Suprapubic skin (tissue), 3 donors: ENCODE results near the gene FAM174B.

ENCODE experiments used
- EP300 ChIP-seq: sonication (generic); formaldehyde crosslinking; IDR thresholded peaks from one replicate; pipeline ENCODE4 v1.6.1; 2017; ENCODE audit warnings: antibody characterized with exemption
- POLR2A ChIP-seq, 2 donors: fragments of 450-650 bp; IDR thresholded peaks; one replicate each; pipeline ENCODE4 v1.6.1; 2017; ENCODE audit warnings: antibody characterized with exemption in 2 of 2, mild to moderate bottlenecking in 2 of 2, moderate library complexity in 2 of 2
- TF ChIP-seq, protein P1 (sequence below), 2 donors: fragments of 200-600 bp in 1 of 2; fragments of 450-650 bp in 1 of 2; sonication (generic) in 1 of 2; IDR thresholded peaks; one replicate each; pipeline ENCODE4 v1.5.1; 2016 to 2019; ENCODE audit warnings: antibody characterized with exemption in 2 of 2, mild to moderate bottlenecking in 1 of 2, moderate library complexity in 1 of 2

GRCh38 chr15:92610101-92610520, 45.5 kb downstream of the FAM174B start:
- TF ChIP-seq POLR2A (IDR thresholded peaks at IDR 0.05): no peak
- TF ChIP-seq, protein P1, sequence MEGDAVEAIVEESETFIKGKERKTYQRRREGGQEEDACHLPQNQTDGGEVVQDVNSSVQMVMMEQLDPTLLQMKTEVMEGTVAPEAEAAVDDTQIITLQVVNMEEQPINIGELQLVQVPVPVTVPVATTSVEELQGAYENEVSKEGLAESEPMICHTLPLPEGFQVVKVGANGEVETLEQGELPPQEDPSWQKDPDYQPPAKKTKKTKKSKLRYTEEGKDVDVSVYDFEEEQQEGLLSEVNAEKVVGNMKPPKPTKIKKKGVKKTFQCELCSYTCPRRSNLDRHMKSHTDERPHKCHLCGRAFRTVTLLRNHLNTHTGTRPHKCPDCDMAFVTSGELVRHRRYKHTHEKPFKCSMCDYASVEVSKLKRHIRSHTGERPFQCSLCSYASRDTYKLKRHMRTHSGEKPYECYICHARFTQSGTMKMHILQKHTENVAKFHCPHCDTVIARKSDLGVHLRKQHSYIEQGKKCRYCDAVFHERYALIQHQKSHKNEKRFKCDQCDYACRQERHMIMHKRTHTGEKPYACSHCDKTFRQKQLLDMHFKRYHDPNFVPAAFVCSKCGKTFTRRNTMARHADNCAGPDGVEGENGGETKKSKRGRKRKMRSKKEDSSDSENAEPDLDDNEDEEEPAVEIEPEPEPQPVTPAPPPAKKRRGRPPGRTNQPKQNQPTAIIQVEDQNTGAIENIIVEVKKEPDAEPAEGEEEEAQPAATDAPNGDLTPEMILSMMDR (IDR thresholded peaks at IDR 0.05): no peak
- TF ChIP-seq EP300: no peak
